WERI-Rb-1 (cell line): ENCODE data around the gene RRP8.

ENCODE experiments used
- DNase-seq: peaks from one replicate; pipeline ENCODE4 v3.0.0-alpha.2; 2020
- H3K27ac ChIP-seq: fragments of 250-450 bp; sonication (Bioruptor Pico); 2 replicates; pipeline ENCODE4 v1.5.1; 2020; ENCODE audit warnings: mild to moderate bottlenecking, moderate library complexity
- H3K27me3 ChIP-seq: fragments of 250-450 bp; sonication (Bioruptor Pico); 2 replicates; pipeline ENCODE4 v1.5.1; 2021; ENCODE audit warnings: mild to moderate bottlenecking, low read depth, moderate library complexity; ENCODE audit not compliant: insufficient read depth, severe bottlenecking
- H3K36me3 ChIP-seq: fragments of 250-450 bp; sonication (Bioruptor Pico); 2 replicates; pipeline ENCODE4 v1.5.1; 2020; ENCODE audit warnings: mild to moderate bottlenecking, moderate library complexity
- H3K4me3 ChIP-seq: 2 replicates; pipeline ENCODE4 v1.5.1; 2011; ENCODE audit warnings: low read depth, mild to moderate bottlenecking, control low read depth, low read length
- H3K9me3 ChIP-seq: fragments of 250-450 bp; sonication (Bioruptor Pico); 2 replicates; pipeline ENCODE4 v1.5.1; 2021; ENCODE audit warnings: mild to moderate bottlenecking, moderate library complexity; ENCODE audit not compliant: severe bottlenecking
- TF ChIP-seq, protein P1 (sequence below): IDR thresholded peaks from 2 replicates; pipeline ENCODE4 v1.5.1; 2011; ENCODE audit warnings: low read depth, mild to moderate bottlenecking, control low read depth, inconsistent platforms, low read length

RRP8 gene

DNA sequence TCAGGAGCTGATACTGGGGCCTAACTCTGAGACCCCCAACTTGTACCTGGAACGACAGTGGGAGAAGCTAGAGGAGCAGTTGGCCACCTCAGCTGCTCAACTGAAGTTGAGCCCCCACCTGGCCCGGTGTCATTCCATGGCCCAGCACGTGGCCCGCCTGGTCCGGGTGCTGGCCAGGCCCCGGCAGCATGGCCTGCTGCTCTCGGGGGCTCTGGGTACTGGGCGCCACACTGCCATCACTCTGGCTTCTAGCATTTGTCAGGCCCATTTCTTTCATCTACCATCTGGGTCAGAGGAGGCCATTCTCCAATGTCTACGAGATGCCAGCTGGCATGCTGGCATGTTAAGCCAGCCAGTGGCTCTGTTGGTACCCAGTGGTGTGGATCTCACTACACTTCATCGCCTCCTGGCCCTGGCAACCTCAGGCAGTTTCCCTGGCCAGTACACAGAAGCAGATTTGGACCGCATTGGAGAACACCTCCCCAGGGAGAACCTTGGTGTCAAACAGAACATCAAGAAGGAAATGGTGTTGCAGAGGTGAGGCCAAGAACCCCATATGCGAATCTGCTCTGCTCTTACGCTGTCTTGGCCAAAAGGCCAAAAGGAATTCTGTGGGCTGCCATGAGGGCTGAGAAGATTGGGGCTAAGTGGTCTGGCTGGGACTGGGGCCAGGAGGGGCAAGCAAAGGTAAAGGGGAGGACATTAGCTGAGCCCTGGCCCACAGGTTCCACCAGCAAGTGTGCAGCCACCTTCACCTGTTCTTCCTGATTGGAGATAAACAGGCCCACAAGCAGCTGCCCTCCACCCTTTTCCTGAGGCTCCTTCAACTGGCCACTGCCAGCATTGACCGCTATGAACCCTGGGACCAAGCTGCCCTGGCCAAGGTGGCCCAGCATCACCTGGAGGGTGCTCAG lies 45.4 kb downstream of the RRP8 start:
- no peaks in the 10 kb centered on the region for H3K9me3 ChIP-seq
- no peak overlapping the region for H3K27ac ChIP-seq
- DNase-seq = no peak
- no peaks in the 10 kb centered on the region for H3K27me3 ChIP-seq
- no peak overlapping the region for H3K4me3 ChIP-seq
- H3K36me3 ChIP-seq = no peaks in the 10 kb centered on the region
- TF ChIP-seq, protein P1, sequence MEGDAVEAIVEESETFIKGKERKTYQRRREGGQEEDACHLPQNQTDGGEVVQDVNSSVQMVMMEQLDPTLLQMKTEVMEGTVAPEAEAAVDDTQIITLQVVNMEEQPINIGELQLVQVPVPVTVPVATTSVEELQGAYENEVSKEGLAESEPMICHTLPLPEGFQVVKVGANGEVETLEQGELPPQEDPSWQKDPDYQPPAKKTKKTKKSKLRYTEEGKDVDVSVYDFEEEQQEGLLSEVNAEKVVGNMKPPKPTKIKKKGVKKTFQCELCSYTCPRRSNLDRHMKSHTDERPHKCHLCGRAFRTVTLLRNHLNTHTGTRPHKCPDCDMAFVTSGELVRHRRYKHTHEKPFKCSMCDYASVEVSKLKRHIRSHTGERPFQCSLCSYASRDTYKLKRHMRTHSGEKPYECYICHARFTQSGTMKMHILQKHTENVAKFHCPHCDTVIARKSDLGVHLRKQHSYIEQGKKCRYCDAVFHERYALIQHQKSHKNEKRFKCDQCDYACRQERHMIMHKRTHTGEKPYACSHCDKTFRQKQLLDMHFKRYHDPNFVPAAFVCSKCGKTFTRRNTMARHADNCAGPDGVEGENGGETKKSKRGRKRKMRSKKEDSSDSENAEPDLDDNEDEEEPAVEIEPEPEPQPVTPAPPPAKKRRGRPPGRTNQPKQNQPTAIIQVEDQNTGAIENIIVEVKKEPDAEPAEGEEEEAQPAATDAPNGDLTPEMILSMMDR = no peak

DNA sequence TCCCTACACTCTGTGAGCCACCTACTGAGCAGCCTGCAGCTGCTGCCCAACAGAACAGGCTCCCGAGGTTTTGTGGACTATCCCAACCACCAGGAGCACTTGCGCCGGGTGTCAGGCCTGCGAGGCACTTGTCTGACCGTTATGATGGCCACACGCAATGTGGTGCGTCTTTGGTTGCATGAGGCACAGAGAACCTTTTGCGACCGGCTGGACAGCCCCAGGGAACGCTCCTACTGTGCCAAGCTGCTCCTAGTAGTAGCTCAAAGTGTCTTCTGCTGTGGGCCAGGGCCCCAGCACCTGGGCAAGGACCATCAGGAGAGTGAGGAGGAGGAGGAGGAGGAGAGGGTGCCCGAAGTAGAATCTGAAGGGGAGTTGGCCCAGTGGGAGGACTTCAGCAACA lies 46.4 kb downstream of the RRP8 start:
- H3K27me3 ChIP-seq = no peaks in the 10 kb centered on the region
- H3K36me3 ChIP-seq = no peaks in the 10 kb centered on the region
- no peaks in the 10 kb centered on the region for H3K9me3 ChIP-seq
- no peak for DNase-seq
- TF ChIP-seq, protein P1 = no peak
- H3K4me3 ChIP-seq = no peak overlapping the region
- no peak overlapping the region for H3K27ac ChIP-seq

DNA sequence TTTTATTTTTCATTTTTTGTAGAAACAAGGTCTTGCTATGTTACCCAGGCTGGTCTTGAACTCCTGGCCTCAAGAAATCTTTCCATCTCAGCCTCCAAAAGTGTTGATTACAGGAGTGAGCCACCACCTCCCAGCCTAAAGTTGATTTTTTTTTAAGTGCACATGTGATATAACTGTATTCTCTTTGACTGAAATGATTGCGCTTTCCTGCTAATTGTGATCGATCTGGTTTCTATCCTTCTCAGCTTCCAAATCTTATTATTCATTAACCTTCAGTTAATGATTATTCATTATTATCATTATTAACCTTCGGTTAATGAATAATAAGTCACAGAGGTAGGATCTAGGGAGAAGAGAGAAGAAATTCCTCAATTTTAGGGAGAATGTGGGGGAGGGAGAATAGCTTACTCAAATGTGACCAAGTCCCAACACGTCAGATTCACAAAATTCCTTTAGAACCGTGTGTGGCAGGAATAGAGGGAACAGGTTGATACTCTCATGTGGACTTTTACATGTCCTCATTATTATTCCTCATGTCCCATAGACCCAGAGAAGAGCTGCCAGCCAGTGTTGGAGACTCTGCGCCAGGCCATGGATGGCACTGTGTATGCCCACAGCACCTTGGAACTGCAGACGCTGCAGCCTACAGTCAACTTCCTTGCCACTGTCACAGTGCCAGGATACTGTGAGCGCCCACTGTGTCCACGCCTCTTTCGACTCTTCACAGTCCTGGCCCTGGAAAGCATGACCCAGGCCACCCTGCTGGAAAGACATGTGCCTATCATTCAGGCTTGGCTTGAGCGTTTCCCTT lies 47.1 kb downstream of the RRP8 start:
- no peaks in the 10 kb centered on the region for H3K27me3 ChIP-seq
- DNase-seq = no peak
- H3K4me3 ChIP-seq = no peak overlapping the region
- TF ChIP-seq, protein P1 = no peak
- no peaks in the 10 kb centered on the region for H3K36me3 ChIP-seq
- no peak overlapping the region for H3K27ac ChIP-seq
- H3K9me3 ChIP-seq = no peaks in the 10 kb centered on the region

DNA sequence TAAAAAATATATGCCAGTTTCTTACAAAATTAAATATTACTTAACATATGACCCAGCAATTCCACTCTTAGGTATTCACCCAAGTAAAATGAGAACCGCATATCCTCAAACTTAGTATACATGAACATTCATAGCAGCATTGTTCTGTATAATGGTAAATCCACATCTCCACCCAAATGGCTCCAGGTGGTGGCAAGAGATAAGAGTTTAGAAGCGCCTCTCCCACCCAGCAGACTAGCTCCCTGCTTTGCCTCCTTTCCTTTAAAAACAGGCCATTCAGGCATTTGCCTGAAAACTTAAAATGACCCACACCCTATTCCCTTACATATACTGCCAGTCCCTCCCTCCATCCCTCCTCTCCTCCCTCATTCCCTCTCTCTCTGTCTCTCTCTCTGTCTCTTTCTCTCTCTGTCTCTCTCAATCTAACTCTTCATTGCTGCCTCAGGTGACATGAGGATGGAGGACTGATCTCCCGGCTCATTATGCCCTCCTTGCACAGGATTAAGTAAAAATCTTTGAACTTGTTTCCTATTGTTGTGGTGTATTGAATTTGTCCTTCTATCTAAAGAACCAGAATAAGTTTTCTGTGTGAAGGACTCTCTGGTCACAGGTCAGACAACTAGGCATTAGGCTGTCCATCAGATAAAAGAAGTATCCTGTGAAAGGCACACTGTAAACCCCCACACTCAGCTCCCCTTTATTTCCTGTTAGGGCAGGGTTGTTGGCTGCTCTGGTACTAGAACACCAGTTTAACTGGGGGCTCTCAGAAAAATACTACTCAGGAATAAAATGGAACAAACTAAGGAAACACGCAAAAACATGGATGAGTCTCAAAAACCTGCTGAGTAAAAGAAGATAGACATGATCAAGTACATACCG lies 48.3 kb downstream of the RRP8 start:
- TF ChIP-seq, protein P1 = no peak
- no peaks in the 10 kb centered on the region for H3K9me3 ChIP-seq
- no peak overlapping the region for H3K4me3 ChIP-seq
- no peaks in the 10 kb centered on the region for H3K27me3 ChIP-seq
- H3K27ac ChIP-seq = no peak overlapping the region
- no peak for DNase-seq
- H3K36me3 ChIP-seq = no peaks in the 10 kb centered on the region

DNA sequence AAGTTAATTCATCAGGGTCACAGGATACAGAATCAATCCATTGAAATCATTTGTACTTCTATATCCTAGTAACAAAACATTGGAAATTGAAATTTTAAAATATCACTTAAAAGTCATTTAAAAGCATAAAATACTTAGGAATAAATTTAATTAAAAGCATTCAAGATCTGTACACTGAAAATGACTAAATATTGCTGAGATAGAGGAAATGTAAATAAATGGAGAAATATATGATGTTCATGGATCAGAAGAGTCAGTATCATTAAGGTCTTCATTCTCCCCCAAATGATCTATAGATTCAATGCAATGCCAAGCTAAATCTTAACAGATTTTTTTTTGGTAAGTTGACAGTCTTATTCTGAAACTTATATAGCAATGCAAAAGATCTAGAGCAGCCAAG lies 49.8 kb downstream of the RRP8 start:
- DNase-seq = no peak
- no peak overlapping the region for H3K27ac ChIP-seq
- H3K27me3 ChIP-seq = no peaks in the 10 kb centered on the region
- no peaks in the 10 kb centered on the region for H3K36me3 ChIP-seq
- TF ChIP-seq, protein P1 = no peak
- no peaks in the 10 kb centered on the region for H3K9me3 ChIP-seq
- no peak overlapping the region for H3K4me3 ChIP-seq
